WTC11 (cell line): Measurements from ENCODE around the gene SMURF1. TPM values are rescaled to one million over a fixed set of nuclear protein-coding genes. Genes with fewer than 3 reads are reported as not detected.

Experiments
- ATAC-seq: fragments of 200-7000 bp; cut with Tn5 transposase; 2 replicates; pipeline ENCODE4 v1.10.0; 2021; ENCODE audit warnings: mild to moderate bottlenecking, moderate library complexity
- CTCF ChIA-PET: fragments of 300-600 bp; sonication (Branson Sonifier 250); formaldehyde crosslinking; loops from one replicate; lab custom pipeline; 2021; ENCODE audit warnings: antibody characterized with exemption; lab: Charles Lee
- POLR2A ChIA-PET: fragments of 350-600 bp; sonication (Branson Sonifier 250); formaldehyde crosslinking; loops from one replicate; lab custom pipeline; 2021; ENCODE audit warnings: antibody characterized with exemption; lab: Charles Lee
- DNase-seq: peaks from one replicate; pipeline ENCODE4 v3.0.0; 2021; ENCODE audit warnings: low spot score
- H3K27ac Mint-ChIP-seq: 2 replicates; pipeline ENCODE4 v1.8.0; 2021; ENCODE audit warnings: mixed read lengths
- H3K27me3 Mint-ChIP-seq: 2 replicates; pipeline ENCODE4 v1.8.0; 2021; ENCODE audit warnings: low read depth, mild to moderate bottlenecking, moderate library complexity, mixed read lengths
- H3K36me3 Mint-ChIP-seq: 2 replicates; pipeline ENCODE4 v1.8.0; 2021; ENCODE audit warnings: mixed read lengths
- H3K4me1 Mint-ChIP-seq: 2 replicates; pipeline ENCODE4 v1.8.0; 2022; ENCODE audit warnings: mixed read lengths
- H3K4me3 Mint-ChIP-seq: 2 replicates; pipeline ENCODE4 v1.8.0; 2021; ENCODE audit warnings: mild to moderate bottlenecking, moderate library complexity, mixed read lengths
- H3K9me3 Mint-ChIP-seq: 2 replicates; pipeline ENCODE4 v1.8.0; 2021; ENCODE audit warnings: mixed read lengths
- E2F4 ChIP-seq: sonication (generic); formaldehyde crosslinking; IDR thresholded peaks from 2 replicates; pipeline ENCODE4 v1.8.1; 2022; ENCODE audit warnings: low read depth, mild to moderate bottlenecking, moderate library complexity, missing genetic modification reagents, borderline replicate concordance
- E2F5 ChIP-seq: sonication (generic); formaldehyde crosslinking; IDR thresholded peaks from 2 replicates; pipeline ENCODE4 v1.8.1; 2022; ENCODE audit warnings: mild to moderate bottlenecking, moderate library complexity, missing genetic modification reagents
- ELF4 ChIP-seq: sonication (generic); formaldehyde crosslinking; IDR thresholded peaks from 2 replicates; pipeline ENCODE4 v1.8.1; 2022; ENCODE audit warnings: low read depth, mild to moderate bottlenecking, moderate library complexity, missing genetic modification reagents
- FOXJ3 ChIP-seq: sonication (generic); formaldehyde crosslinking; IDR thresholded peaks from 2 replicates; pipeline ENCODE4 v1.9.0; 2021; ENCODE audit warnings: missing genetic modification reagents, mild to moderate bottlenecking, borderline replicate concordance
- GTF2I ChIP-seq: fragments of 250-450 bp; sonication (Bioruptor Pico); conservative IDR thresholded peaks from 2 replicates; pipeline ENCODE4 v1.4.0; 2021; ENCODE audit warnings: mild to moderate bottlenecking
- HMGXB4 ChIP-seq: sonication (generic); formaldehyde crosslinking; IDR thresholded peaks from 2 replicates; pipeline ENCODE4 v1.8.1; 2023; ENCODE audit warnings: mild to moderate bottlenecking, moderate library complexity, missing genetic modification reagents
- NR1H2 ChIP-seq: sonication (generic); formaldehyde crosslinking; IDR thresholded peaks from 2 replicates; pipeline ENCODE4 v1.9.0; 2021; ENCODE audit warnings: mild to moderate bottlenecking, moderate library complexity, missing genetic modification reagents
- PREB ChIP-seq: sonication (generic); formaldehyde crosslinking; IDR thresholded peaks from 2 replicates; pipeline ENCODE4 v1.8.1; 2022; ENCODE audit warnings: mild to moderate bottlenecking, missing genetic modification reagents, moderate library complexity, borderline replicate concordance
- RELA ChIP-seq: sonication (generic); formaldehyde crosslinking; IDR thresholded peaks from 2 replicates; pipeline ENCODE4 v1.8.1; 2022; ENCODE audit warnings: missing genetic modification reagents, mild to moderate bottlenecking, borderline replicate concordance
- TCF7 ChIP-seq: sonication (generic); formaldehyde crosslinking; IDR thresholded peaks from 2 replicates; pipeline ENCODE4 v1.8.0; 2022; ENCODE audit warnings: mild to moderate bottlenecking, low read depth, missing genetic modification reagents, moderate library complexity
- TEAD4 ChIP-seq: sonication (generic); formaldehyde crosslinking; IDR thresholded peaks from 2 replicates; pipeline ENCODE4 v1.8.0; 2022; ENCODE audit warnings: mild to moderate bottlenecking, missing genetic modification reagents
- USF2 ChIP-seq: sonication (generic); formaldehyde crosslinking; IDR thresholded peaks from 2 replicates; pipeline ENCODE4 v1.8.1; 2023; ENCODE audit warnings: mild to moderate bottlenecking, missing genetic modification reagents, moderate library complexity
- ZBTB21 ChIP-seq: sonication (generic); formaldehyde crosslinking; IDR thresholded peaks from 2 replicates; pipeline ENCODE4 v1.8.1; 2023; ENCODE audit warnings: mild to moderate bottlenecking, missing genetic modification reagents, borderline replicate concordance
- ZNF232 ChIP-seq: sonication (generic); formaldehyde crosslinking; IDR thresholded peaks from 2 replicates; pipeline ENCODE4 v1.8.0; 2022; ENCODE audit warnings: mild to moderate bottlenecking, missing genetic modification reagents
- ZNF281 ChIP-seq: sonication (generic); formaldehyde crosslinking; IDR thresholded peaks from 2 replicates; pipeline ENCODE4 v1.8.0; 2023; ENCODE audit warnings: mild to moderate bottlenecking, missing genetic modification reagents
- ZNF416 ChIP-seq: fragments of 250-450 bp; sonication (Bioruptor Pico); IDR thresholded peaks from 2 replicates; pipeline ENCODE4 v1.9.0; 2021; ENCODE audit warnings: mild to moderate bottlenecking, inconsistent platforms
- ZNF423 ChIP-seq: fragments of 250-450 bp; sonication (Bioruptor Pico); IDR thresholded peaks from 2 replicates; pipeline ENCODE4 v2.1.2; 2022; ENCODE audit warnings: mild to moderate bottlenecking, moderate library complexity
- ZNF425 ChIP-seq: fragments of 250-450 bp; sonication (Bioruptor Pico); conservative IDR thresholded peaks from 2 replicates; pipeline ENCODE4 v1.9.0; 2021; ENCODE audit warnings: mild to moderate bottlenecking
- ZSCAN18 ChIP-seq: fragments of 250-450 bp; sonication (Bioruptor Pico); IDR thresholded peaks from 2 replicates; pipeline ENCODE4 v2.1.2; 2022; ENCODE audit warnings: mild to moderate bottlenecking, moderate library complexity
- total RNA-seq: library from RNA; stranded (reverse); gene quantifications from 3 replicates; pipeline ENCODE4 v1.2.3, GENCODE V29; 2021

SMURF1 gene
- total RNA-seq, 1 experiment from 2014 or later = 23.2 TPM

- TF ChIP-seq ZSCAN18 (CRISPR knock-in tag) (no peak), ZNF423 (CRISPR knock-in tag) (no peak), TEAD4 (no peak)
Observed at GRCh38 chr7:98998821-98999725, 144.8 kb downstream of the SMURF1 start (continued).

GRCh38 chr7:98997846-98998245 lies 146.1 kb downstream of the SMURF1 start:
- CTCF ChIA-PET = no interaction called here
- TF ChIP-seq ZNF416 (no peak), NR1H2 (no peak), E2F5 (no peak), E2F4 (CRISPR knock-in tag) (no peak), GTF2I (no peak), USF2 (CRISPR knock-in tag) (no peak), ZNF281 (CRISPR knock-in tag) (no peak), FOXJ3 (CRISPR knock-in tag) (no peak), TCF7 (no peak)
- no peaks in the 10 kb centered on the region for H3K9me3 Mint-ChIP-seq
- no peak for ATAC-seq
- no peaks in the 10 kb centered on the region for H3K4me1 Mint-ChIP-seq
- POLR2A ChIA-PET = interaction anchor here (0.7 kb wide), 1 partner anchor 1372 kb away, joined by 3 read pairs; no protein-coding TSS in a partner anchor
- no peak for DNase-seq
- H3K36me3 Mint-ChIP-seq = peaks cover 41% of the 10 kb centered on the region
- H3K27ac Mint-ChIP-seq = no peak overlapping the region
- H3K4me3 Mint-ChIP-seq = no peak overlapping the region
- H3K27me3 Mint-ChIP-seq = no peaks in the 10 kb centered on the region

- H3K36me3 Mint-ChIP-seq = peaks cover 51% of the 10 kb centered on the region
- TF ChIP-seq PREB = no peak
- TF ChIP-seq TCF7 = no peak
- TF ChIP-seq ELF4 = no peak
- TF ChIP-seq ZNF232 (CRISPR knock-in tag) = no peak
- no peak for TF ChIP-seq ZNF425
- TF ChIP-seq HMGXB4 = no peak
- no peak for TF ChIP-seq ZBTB21 (CRISPR knock-in tag)
- no peak for TF ChIP-seq RELA (CRISPR knock-in tag)
- POLR2A ChIA-PET = no interaction called here
Observed at GRCh38 chr7:98996150-98996552, 147.8 kb downstream of the SMURF1 start.

More at GRCh38 chr7:98996150-98996552, 147.8 kb downstream of the SMURF1 start:
- Mint-ChIP-seq H3K27me3 (no peaks in the 10 kb centered on the region), H3K4me3 (no peak overlapping the region), H3K4me1 (no peaks in the 10 kb centered on the region), H3K27ac (no peak overlapping the region), H3K9me3 (no peaks in the 10 kb centered on the region)
- DNase-seq = no peak
- ATAC-seq = no peak
- CTCF ChIA-PET = no interaction called here
